ENCODE measurements around the gene MYO1B. TPM values are rescaled to one million over a fixed set of nuclear protein-coding genes. Genes with fewer than 3 reads are reported as not detected.

The MYO1B gene
- total RNA-seq, 4 donors from 2014 or later = 17.2 to 31.8 (median 28.8) TPM

- 78% methylated on average over 2 of the region's 2 CpGs for WGBS
- no peaks in the 10 kb centered on the region for H3K9me3 ChIP-seq
- no peaks in the 10 kb centered on the region for H3K27me3 ChIP-seq
- H3K27ac ChIP-seq = no peak overlapping the region
- peaks cover 4% of the 10 kb centered on the region for H3K36me3 ChIP-seq
- no peak overlapping the region for H3K4me3 ChIP-seq
- DNase-seq (ENCODE audit: low spot score in 2 of 2) = no peak
- H3K4me1 ChIP-seq = peaks cover 8% of the 10 kb centered on the region
- TF ChIP-seq CTCF (IDR thresholded peaks at IDR 0.05) = no peak
- TF ChIP-seq POLR2A (IDR thresholded peaks at IDR 0.05) = no peak
- TF ChIP-seq POLR2AphosphoS5 (IDR thresholded peaks at IDR 0.05) = no peak
- TF ChIP-seq EP300 (IDR thresholded peaks at IDR 0.05) = no peak
Measured at GRCh38 chr2:191362841-191363240, 117.6 kb downstream of the MYO1B start.

GRCh38 chr2:191363267-191363666, 118.1 kb downstream of the MYO1B start:
- Histone ChIP-seq H3K9me3 (no peaks in the 10 kb centered on the region), H3K27me3 (no peaks in the 10 kb centered on the region), H3K27ac (no peak overlapping the region), H3K4me1 (peaks cover 7% of the 10 kb centered on the region), H3K4me3 (no peak overlapping the region), H3K36me3 (peaks cover 4% of the 10 kb centered on the region)
- 75% methylated on average over 3 of the region's 3 CpGs for WGBS
- no peak for DNase-seq (ENCODE audit: low spot score in 2 of 2)
- no peak for TF ChIP-seq POLR2AphosphoS5 (IDR thresholded peaks at IDR 0.05)
- TF ChIP-seq POLR2A (IDR thresholded peaks at IDR 0.05) = no peak
- no peak for TF ChIP-seq EP300 (IDR thresholded peaks at IDR 0.05)
- TF ChIP-seq CTCF (IDR thresholded peaks at IDR 0.05) = no peak

- Histone ChIP-seq H3K9me3 (no peaks in the 10 kb centered on the region), H3K4me1 (no peaks in the 10 kb centered on the region), H3K4me3 (no peak overlapping the region), H3K27me3 (no peaks in the 10 kb centered on the region), H3K27ac (no peak overlapping the region), H3K36me3 (peaks cover 4% of the 10 kb centered on the region)
- DNase-seq (ENCODE audit: low spot score in 2 of 2) = no peak
- 96% methylated on average over 2 of the region's 2 CpGs for WGBS
- no peak for TF ChIP-seq POLR2A (IDR thresholded peaks at IDR 0.05)
- TF ChIP-seq POLR2AphosphoS5 (IDR thresholded peaks at IDR 0.05) = no peak
- no peak for TF ChIP-seq EP300 (IDR thresholded peaks at IDR 0.05)
- no peak for TF ChIP-seq CTCF (IDR thresholded peaks at IDR 0.05)
Measured at GRCh38 chr2:191365089-191365488, 119.9 kb downstream of the MYO1B start.

GRCh38 chr2:191366199-191366598, 121.0 kb downstream of the MYO1B start:
- Histone ChIP-seq H3K4me1 (no peaks in the 10 kb centered on the region), H3K27ac (no peak overlapping the region), H3K27me3 (no peaks in the 10 kb centered on the region), H3K4me3 (no peak overlapping the region), H3K36me3 (peaks cover 4% of the 10 kb centered on the region), H3K9me3 (no peaks in the 10 kb centered on the region)
- 11% methylated on average over 1 of the region's 1 CpG for WGBS
- no peak for TF ChIP-seq CTCF (IDR thresholded peaks at IDR 0.05)
- TF ChIP-seq POLR2A (IDR thresholded peaks at IDR 0.05) = no peak
- no peak for TF ChIP-seq EP300 (IDR thresholded peaks at IDR 0.05)
- no peak for TF ChIP-seq POLR2AphosphoS5 (IDR thresholded peaks at IDR 0.05)
- no peak for DNase-seq (ENCODE audit: low spot score in 2 of 2)

GRCh38 chr2:191369034-191369433, 123.8 kb downstream of the MYO1B start:
- Histone ChIP-seq H3K27me3 (no peaks in the 10 kb centered on the region), H3K36me3 (peaks cover 4% of the 10 kb centered on the region), H3K9me3 (no peaks in the 10 kb centered on the region), H3K27ac (no peak overlapping the region), H3K4me3 (no peak overlapping the region), H3K4me1 (no peaks in the 10 kb centered on the region)
- DNase-seq (ENCODE audit: low spot score in 2 of 2) = no peak
- TF ChIP-seq POLR2AphosphoS5 (IDR thresholded peaks at IDR 0.05) (no peak), POLR2A (IDR thresholded peaks at IDR 0.05) (no peak), EP300 (IDR thresholded peaks at IDR 0.05) (no peak), CTCF (IDR thresholded peaks at IDR 0.05) (no peak)
- 81% methylated on average over 3 of the region's 3 CpGs for WGBS
